ENCODE data around the gene OR2M3. TPM values are rescaled to one million over a fixed set of nuclear protein-coding genes. Genes with fewer than 3 reads are reported as not detected.
"Not testable (repeated sequence)": the region's sequence is repeated elsewhere in the genome, so short reads cannot be mapped to it uniquely, and the experiment has no call there.

The OR2M3 gene
- total and polyA plus RNA-seq, 3 experiments from 2014 or later, result not detected

DNA sequence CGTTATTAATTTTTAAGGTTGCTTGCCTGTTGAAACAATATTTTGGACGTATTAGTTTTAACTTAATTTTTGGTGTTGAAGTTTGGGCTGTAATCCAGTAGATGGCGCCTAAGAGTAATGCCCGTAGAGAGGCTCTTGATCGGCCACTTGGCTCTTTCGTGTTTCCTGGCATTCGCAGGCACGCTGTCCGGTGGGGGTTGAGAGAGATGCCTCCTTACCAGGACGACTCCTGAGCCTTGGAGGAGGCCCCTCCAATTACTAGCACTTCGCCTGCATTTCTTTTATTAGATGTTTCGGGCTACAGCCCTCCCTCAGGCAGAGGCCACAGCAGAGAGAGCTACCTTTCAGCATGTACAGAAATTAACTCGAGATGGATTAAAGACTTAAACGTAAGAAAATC, 46.1 kb downstream of the OR2M3 start:
- peak in 1 of 5 donors; percentile 20 for DNase-seq
- Histone ChIP-seq H3K4me3 (ENCODE audit: low read length) (no peak overlapping the region), H3K27ac (ENCODE audit: low read depth, low read length) (no peak overlapping the region), H3K4me1 (ENCODE audit: insufficient read depth, low read length) (no peaks in the 10 kb centered on the region), H3K36me3 (ENCODE audit: insufficient read depth, low read length) (no peaks in the 10 kb centered on the region), H3K9me3 (ENCODE audit: low read length) (no peaks in the 10 kb centered on the region), H3K27me3 (ENCODE audit: insufficient read depth, low read length, poor library complexity, severe bottlenecking) (no peaks in the 10 kb centered on the region)
- peaks cover 0 to 5% (median 4%) of the 10 kb centered on the region in 5 donors for H3K9me3 Mint-ChIP-seq
- no peaks in the 10 kb centered on the region for H3K36me3 Mint-ChIP-seq
- H3K4me3 Mint-ChIP-seq, result no peak overlapping the region
- no peak overlapping the region for H3K27ac Mint-ChIP-seq
- POLR2A ChIA-PET, result no interaction called here
- CTCF ChIA-PET, result interaction anchor here (1.0 kb wide), 1 partner anchor 563 kb away, joined by 3 read pairs; no protein-coding TSS in a partner anchor
- H3K27me3 Mint-ChIP-seq, result peaks cover 5 to 18% of the 10 kb centered on the region in 2 donors
- H3K4me1 Mint-ChIP-seq, result peaks cover 2 to 4% (median 3%) of the 10 kb centered on the region in 3 donors

DNA sequence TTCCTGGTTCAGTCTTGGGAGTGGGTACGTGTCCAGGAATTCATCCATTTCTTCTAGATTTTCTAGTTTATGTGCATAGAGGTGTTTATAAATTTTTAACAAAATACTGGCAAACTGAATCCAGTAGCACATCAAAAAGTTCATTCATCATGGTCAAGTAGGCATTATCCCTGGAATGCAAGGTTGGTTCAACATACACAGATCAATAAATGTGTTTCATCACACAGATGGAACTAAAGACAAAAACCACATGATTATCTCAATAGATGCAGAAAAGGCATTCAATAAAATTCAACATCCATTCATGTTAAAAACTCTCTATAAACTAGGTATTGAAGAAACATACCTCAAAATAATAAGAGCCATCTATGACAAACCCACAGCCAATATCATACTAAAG, 62.2 kb downstream of the OR2M3 start:
- H3K9me3 ChIP-seq (ENCODE audit: low read length); H3K27ac Mint-ChIP-seq; H3K4me3 Mint-ChIP-seq; H3K27ac ChIP-seq (ENCODE audit: low read depth, low read length); H3K27me3 Mint-ChIP-seq; H3K4me1 ChIP-seq (ENCODE audit: insufficient read depth, low read length); H3K27me3 ChIP-seq (ENCODE audit: insufficient read depth, low read length, poor library complexity, severe bottlenecking); CTCF ChIA-PET; H3K4me1 Mint-ChIP-seq; H3K36me3 Mint-ChIP-seq; DNase-seq; POLR2A ChIA-PET; H3K36me3 ChIP-seq (ENCODE audit: insufficient read depth, low read length); H3K4me3 ChIP-seq (ENCODE audit: low read length): not testable (repeated sequence)
- peaks cover 12 to 21% (median 13%) of the 10 kb centered on the region in 5 donors for H3K9me3 Mint-ChIP-seq

Other genes starting within 250 kb of the OR2M3 start
- gene OR2L8, start 248.4 kb upstream of the OR2M3 start, total RNA-seq, result not detected
- not detected for gene OR2L8, start 248.4 kb upstream of the OR2M3 start, polyA plus RNA-seq
- gene OR2AK2, start 232.0 kb upstream of the OR2M3 start, total RNA-seq, result not detected
- not detected for gene OR2AK2, start 232.0 kb upstream of the OR2M3 start, polyA plus RNA-seq
- gene OR2L5, start 183.6 kb upstream of the OR2M3 start, total RNA-seq, result not detected
- not detected for gene OR2L5, start 183.6 kb upstream of the OR2M3 start, polyA plus RNA-seq
- gene OR2L2, start 167.2 kb upstream of the OR2M3 start, total RNA-seq, result not detected
- gene OR2L2, start 167.2 kb upstream of the OR2M3 start, polyA plus RNA-seq, result not detected
- not detected for gene OR2L3, start 150.4 kb upstream of the OR2M3 start, total RNA-seq
- not detected for gene OR2L3, start 150.4 kb upstream of the OR2M3 start, polyA plus RNA-seq
- not detected for gene OR2L13, start 102.1 kb upstream of the OR2M3 start, total RNA-seq
- gene OR2L13, start 102.1 kb upstream of the OR2M3 start, polyA plus RNA-seq, result not detected
- gene OR2M5, start 52.1 kb upstream of the OR2M3 start, total RNA-seq, result not detected
- not detected for gene OR2M5, start 52.1 kb upstream of the OR2M3 start, polyA plus RNA-seq
- not detected for gene OR2M2, start 22.4 kb upstream of the OR2M3 start, total RNA-seq
- gene OR2M2, start 22.4 kb upstream of the OR2M3 start, polyA plus RNA-seq, result not detected
- not detected for gene OR2M4, start 34.2 kb downstream of the OR2M3 start, total RNA-seq
- gene OR2M4, start 34.2 kb downstream of the OR2M3 start, polyA plus RNA-seq, result not detected
- gene OR2T33, start 80.7 kb downstream of the OR2M3 start, total RNA-seq, result not detected
- not detected for gene OR2T33, start 80.7 kb downstream of the OR2M3 start, polyA plus RNA-seq
- gene OR2T12, start 106.2 kb downstream of the OR2M3 start, total RNA-seq, result not detected
- gene OR2T12, start 106.2 kb downstream of the OR2M3 start, polyA plus RNA-seq, result not detected
- gene OR2M7, start 127.3 kb downstream of the OR2M3 start, total RNA-seq, result not detected
- gene OR2M7, start 127.3 kb downstream of the OR2M3 start, polyA plus RNA-seq, result not detected
- not detected for gene OR14C36, start 151.5 kb downstream of the OR2M3 start, total RNA-seq
- gene OR14C36, start 151.5 kb downstream of the OR2M3 start, polyA plus RNA-seq, result not detected
- not detected for gene OR2T4, start 164.4 kb downstream of the OR2M3 start, total RNA-seq
- gene OR2T4, start 164.4 kb downstream of the OR2M3 start, polyA plus RNA-seq, result not detected
- not detected for gene OR2T6, start 178.5 kb downstream of the OR2M3 start, total RNA-seq
- gene OR2T6, start 178.5 kb downstream of the OR2M3 start, polyA plus RNA-seq, result not detected
- not detected for gene OR2T1, start 205.8 kb downstream of the OR2M3 start, total RNA-seq
- gene OR2T1, start 205.8 kb downstream of the OR2M3 start, polyA plus RNA-seq, result not detected
- gene OR2T2, start 248.4 kb downstream of the OR2M3 start, total RNA-seq, result not detected
- not detected for gene OR2T2, start 248.4 kb downstream of the OR2M3 start, polyA plus RNA-seq